Tibial nerve (tissue), 4 donors: Measurements from ENCODE around the gene KCTD5.

Source experiments
- EP300 ChIP-seq, 2 donors: sonication (generic); formaldehyde crosslinking; IDR thresholded peaks; one replicate each; pipeline ENCODE4 v1.6.1; 2017; ENCODE audit warnings: antibody characterized with exemption in 2 of 2, mild to moderate bottlenecking in 1 of 2
- TF ChIP-seq, protein P1 (sequence below), 5 experiments: fragments of 200-600 bp in 3 of 5; fragments of 450-650 bp in 2 of 5; sonication (generic) in 3 of 5; IDR thresholded peaks; one replicate each; pipeline ENCODE4 v1.5.1; 2016 to 2019; ENCODE audit warnings: antibody characterized with exemption in 5 of 5, mild to moderate bottlenecking in 3 of 5, moderate library complexity in 2 of 5

DNA sequence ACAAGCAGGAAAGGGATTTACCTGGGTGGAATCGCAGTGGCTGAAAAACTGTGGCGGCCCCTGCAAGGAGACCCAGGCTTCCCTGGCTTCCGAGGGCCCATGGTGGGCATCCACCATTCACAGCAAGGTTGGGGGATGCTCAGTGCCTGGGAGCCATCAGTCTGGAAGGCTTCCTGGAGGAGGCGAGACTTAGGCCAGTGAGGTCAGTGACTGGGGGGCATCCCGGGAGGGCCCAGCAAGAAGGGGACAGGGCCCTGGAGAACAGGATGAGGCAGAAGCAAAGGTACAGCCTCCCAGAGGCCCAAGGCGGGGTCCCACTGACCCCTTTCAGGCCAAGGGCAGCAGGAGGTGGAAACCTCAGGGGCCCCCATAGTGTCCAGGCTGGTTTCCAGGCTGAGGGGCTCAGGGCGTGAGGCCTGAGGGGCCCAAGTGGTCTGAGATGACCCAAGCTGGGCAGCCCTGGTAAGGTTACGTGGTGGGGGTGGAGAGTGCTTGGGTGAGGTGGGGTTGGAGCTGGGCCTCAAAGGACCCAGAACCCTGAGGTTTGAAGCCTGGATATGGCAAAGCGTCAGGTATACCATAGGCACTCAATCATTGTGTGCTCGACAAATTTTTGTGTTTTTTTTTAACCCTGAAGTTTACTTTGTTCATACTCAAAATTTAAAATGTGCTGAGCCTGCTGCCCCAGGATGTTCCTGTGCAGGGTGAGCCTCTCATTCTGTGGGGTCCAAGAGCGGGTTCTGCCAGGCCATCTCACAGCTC lies 54.3 kb downstream of the KCTD5 start:
- TF ChIP-seq, protein P1, sequence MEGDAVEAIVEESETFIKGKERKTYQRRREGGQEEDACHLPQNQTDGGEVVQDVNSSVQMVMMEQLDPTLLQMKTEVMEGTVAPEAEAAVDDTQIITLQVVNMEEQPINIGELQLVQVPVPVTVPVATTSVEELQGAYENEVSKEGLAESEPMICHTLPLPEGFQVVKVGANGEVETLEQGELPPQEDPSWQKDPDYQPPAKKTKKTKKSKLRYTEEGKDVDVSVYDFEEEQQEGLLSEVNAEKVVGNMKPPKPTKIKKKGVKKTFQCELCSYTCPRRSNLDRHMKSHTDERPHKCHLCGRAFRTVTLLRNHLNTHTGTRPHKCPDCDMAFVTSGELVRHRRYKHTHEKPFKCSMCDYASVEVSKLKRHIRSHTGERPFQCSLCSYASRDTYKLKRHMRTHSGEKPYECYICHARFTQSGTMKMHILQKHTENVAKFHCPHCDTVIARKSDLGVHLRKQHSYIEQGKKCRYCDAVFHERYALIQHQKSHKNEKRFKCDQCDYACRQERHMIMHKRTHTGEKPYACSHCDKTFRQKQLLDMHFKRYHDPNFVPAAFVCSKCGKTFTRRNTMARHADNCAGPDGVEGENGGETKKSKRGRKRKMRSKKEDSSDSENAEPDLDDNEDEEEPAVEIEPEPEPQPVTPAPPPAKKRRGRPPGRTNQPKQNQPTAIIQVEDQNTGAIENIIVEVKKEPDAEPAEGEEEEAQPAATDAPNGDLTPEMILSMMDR (IDR thresholded peaks at IDR 0.05) = no peak
- no peak for TF ChIP-seq EP300 (IDR thresholded peaks at IDR 0.05)
